Coronary artery (tissue), 2 donors: ENCODE measurements around the gene SLC4A8.

ENCODE experiments used
- DNase-seq: peaks from one replicate; pipeline ENCODE4 v3.0.0-alpha.2; 2017; ENCODE audit warnings: low spot score
- H3K27ac ChIP-seq, 2 donors: fragments of 200-600 bp; sonication (generic); one replicate each; pipeline ENCODE4 v1.5.1; 2016 to 2019
- H3K4me3 ChIP-seq: fragments of 200-600 bp; sonication (generic); 2 replicates; pipeline ENCODE4 v1.5.1; 2016; ENCODE audit warnings: mild to moderate bottlenecking, moderate library complexity
- TF ChIP-seq, protein P1 (sequence below): fragments of 200-600 bp; sonication (generic); IDR thresholded peaks from one replicate; pipeline ENCODE4 v1.5.1; 2019; ENCODE audit warnings: antibody characterized with exemption

The SLC4A8 gene

DNA sequence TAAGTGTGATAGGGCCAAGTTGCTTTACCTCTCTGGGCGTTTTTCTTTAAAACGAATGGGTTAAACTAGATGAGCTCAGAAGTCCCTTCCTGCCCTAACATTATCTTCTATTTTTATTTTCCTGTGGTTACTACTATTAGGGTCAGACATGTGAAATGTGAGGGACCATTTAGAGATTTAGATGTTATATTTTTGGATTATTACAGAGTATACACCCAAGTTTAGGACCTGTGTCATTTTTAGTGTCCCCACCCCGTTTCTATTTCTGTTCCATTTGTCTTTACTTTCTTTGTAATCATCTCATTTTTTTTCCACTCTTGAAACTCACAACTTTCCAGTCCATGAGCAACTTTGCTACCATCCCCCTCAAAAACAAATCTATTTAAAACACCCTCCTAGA is 56.3 kb downstream of the SLC4A8 start:
- Histone ChIP-seq H3K4me3 (no peak overlapping the region), H3K27ac (no peak overlapping the region)
- DNase-seq: no peak
- TF ChIP-seq, protein P1, sequence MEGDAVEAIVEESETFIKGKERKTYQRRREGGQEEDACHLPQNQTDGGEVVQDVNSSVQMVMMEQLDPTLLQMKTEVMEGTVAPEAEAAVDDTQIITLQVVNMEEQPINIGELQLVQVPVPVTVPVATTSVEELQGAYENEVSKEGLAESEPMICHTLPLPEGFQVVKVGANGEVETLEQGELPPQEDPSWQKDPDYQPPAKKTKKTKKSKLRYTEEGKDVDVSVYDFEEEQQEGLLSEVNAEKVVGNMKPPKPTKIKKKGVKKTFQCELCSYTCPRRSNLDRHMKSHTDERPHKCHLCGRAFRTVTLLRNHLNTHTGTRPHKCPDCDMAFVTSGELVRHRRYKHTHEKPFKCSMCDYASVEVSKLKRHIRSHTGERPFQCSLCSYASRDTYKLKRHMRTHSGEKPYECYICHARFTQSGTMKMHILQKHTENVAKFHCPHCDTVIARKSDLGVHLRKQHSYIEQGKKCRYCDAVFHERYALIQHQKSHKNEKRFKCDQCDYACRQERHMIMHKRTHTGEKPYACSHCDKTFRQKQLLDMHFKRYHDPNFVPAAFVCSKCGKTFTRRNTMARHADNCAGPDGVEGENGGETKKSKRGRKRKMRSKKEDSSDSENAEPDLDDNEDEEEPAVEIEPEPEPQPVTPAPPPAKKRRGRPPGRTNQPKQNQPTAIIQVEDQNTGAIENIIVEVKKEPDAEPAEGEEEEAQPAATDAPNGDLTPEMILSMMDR: no peak

- Histone ChIP-seq H3K27ac (no peak overlapping the region), H3K4me3 (no peak overlapping the region)
- TF ChIP-seq, protein P1: no peak
- DNase-seq: no peak
Measured at GRCh38 chr12:51482929-51483697, 58.5 kb downstream of the SLC4A8 start.

DNA sequence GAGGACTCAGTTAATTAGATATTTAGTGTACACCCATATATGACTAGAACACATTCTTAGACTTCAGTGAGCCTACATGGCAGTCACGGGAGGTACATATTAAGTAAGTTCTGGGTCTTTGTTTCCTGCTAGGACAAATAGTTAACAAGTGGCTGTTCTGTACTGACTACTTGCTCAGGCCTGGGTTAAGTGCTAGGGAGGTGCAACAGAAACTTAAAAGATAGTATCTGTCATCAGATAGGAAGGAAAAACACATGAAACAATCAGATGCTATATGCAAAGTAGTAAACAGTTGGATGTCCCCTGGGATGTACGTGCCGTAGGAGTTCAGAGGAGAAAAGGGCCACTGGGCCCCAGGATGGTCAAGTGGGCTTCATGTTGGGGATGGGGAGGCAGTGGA is 59.5 kb downstream of the SLC4A8 start:
- H3K27ac ChIP-seq: no peak overlapping the region
- no peak overlapping the region for H3K4me3 ChIP-seq
- TF ChIP-seq, protein P1: no peak
- DNase-seq: no peak

DNA sequence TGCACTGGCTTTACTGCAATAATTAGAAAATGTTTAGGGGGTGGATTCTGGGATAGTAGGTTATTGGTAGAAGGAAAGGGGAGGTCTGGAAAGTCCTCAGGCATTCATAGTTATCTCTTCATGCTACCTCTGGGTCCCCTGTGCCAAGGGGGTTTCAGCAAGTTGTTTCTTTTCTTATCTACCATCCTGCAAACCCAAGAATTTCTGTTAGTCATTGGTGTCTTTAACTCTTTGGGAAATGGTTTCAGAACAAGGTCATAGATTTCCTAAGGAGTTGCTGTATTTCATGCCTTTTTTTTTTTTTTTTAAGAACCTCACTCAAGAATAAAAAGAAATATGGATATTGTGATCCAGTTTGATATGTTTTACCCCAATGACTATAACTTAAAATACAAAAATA is 63.6 kb downstream of the SLC4A8 start:
- TF ChIP-seq, protein P1: no peak
- DNase-seq: no peak

GRCh38 chr12:51493281-51493680 is 68.7 kb downstream of the SLC4A8 start:
- Histone ChIP-seq H3K27ac (no peak overlapping the region), H3K4me3 (no peak overlapping the region)
- TF ChIP-seq, protein P1: no peak
- no peak for DNase-seq

More for the DNA sequence above, 63.6 kb downstream of the SLC4A8 start:
- H3K4me3 ChIP-seq: no peak overlapping the region
- no peak overlapping the region for H3K27ac ChIP-seq

GRCh38 chr12:51496895-51497294 is 72.3 kb downstream of the SLC4A8 start:
- Histone ChIP-seq H3K4me3 (no peak overlapping the region), H3K27ac (no peak overlapping the region)
- no peak for DNase-seq
- TF ChIP-seq, protein P1: no peak

GRCh38 chr12:51504851-51505250 is 80.2 kb downstream of the SLC4A8 start:
- Histone ChIP-seq H3K4me3 (no peak overlapping the region), H3K27ac (no peak overlapping the region)
- TF ChIP-seq, protein P1: no peak
- DNase-seq: no peak
